ENCODE measurements around the gene AP2B1. TPM values are rescaled to one million over a fixed set of nuclear protein-coding genes. Genes with fewer than 3 reads are reported as not detected.

Gene AP2B1
- total and polyA plus RNA-seq, 2 experiments from 2014 or later: 76.1 to 87.0 TPM

GRCh38 chr17:35736236-35736635, 149.1 kb downstream of the AP2B1 start:
- no peaks in the 10 kb centered on the region for H4K20me1 ChIP-seq (ENCODE audit: insufficient read depth, poor library complexity, severe bottlenecking)
- no peak for DNase-seq (ENCODE audit: low spot score)
- TF ChIP-seq EZH2phosphoT487 (IDR thresholded peaks at IDR 0.05; ENCODE audit: low read depth, severe bottlenecking, unreplicated experiment): no peak
- TF ChIP-seq EZH2 (IDR thresholded peaks at IDR 0.05; ENCODE audit: borderline replicate concordance): no peak
- no peak for TF ChIP-seq CTCF (IDR thresholded peaks at IDR 0.05; ENCODE audit: poor library complexity)
- H3K9me2 ChIP-seq (replicated peaks; ENCODE audit: insufficient read depth): no peaks in the 10 kb centered on the region
- no peaks in the 10 kb centered on the region for H3K36me3 ChIP-seq (replicated peaks; ENCODE audit: insufficient read depth, low read depth)
- no peak overlapping the region for H3K4me2 ChIP-seq
- H3K27ac ChIP-seq: no peak overlapping the region
- peaks cover 15% of the 10 kb centered on the region for H3K27me3 ChIP-seq
- H3K9me3 ChIP-seq (ENCODE audit: low read depth): no peaks in the 10 kb centered on the region
- no peak overlapping the region for H3K4me3 ChIP-seq
- H3K4me1 ChIP-seq (ENCODE audit: insufficient read depth): peaks cover 1% of the 10 kb centered on the region
- H3K79me2 ChIP-seq: no peaks in the 10 kb centered on the region
- H2AFZ ChIP-seq: no peak overlapping the region
- WGBS (ENCODE audit: low lambda C conversion rate, missing lambda C conversion rate): 95% methylated on average over 5 of the region's 5 CpGs

DNA sequence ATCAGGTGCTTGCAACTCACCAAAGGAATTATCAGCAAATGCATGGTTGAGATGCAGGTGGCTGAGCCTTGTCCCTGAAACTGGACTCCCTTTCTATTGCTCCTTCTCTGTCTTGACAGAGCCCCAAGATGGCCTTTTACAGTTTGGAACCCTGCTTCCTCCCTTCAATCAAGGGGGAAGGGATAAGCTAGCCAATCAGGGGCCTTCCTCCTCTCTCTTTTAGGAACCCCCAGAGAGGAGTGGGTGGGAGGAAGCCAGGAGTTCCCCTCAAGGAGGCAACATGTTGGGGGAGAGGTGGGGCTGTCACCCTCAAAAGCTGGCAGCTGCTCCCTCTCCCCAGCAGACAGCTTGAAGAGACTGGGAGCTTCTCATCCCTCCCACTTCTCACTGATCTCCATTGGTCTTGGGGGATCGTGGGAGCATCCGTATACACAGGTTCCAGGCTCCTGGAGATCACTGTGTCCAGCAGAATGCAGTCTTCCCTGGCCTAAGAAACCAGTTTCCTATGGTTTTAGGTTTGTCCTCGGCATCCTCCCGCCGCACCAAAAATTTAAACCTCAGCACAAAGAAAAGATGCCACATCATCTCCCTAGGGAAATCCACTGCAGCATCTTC, 151.5 kb downstream of the AP2B1 start:
- no peak overlapping the region for H2AFZ ChIP-seq
- H3K9me3 ChIP-seq (ENCODE audit: low read depth): no peaks in the 10 kb centered on the region
- WGBS (ENCODE audit: low lambda C conversion rate, missing lambda C conversion rate): 83% methylated on average over 5 of the region's 5 CpGs
- H3K9me2 ChIP-seq (replicated peaks; ENCODE audit: insufficient read depth): no peaks in the 10 kb centered on the region
- H3K27ac ChIP-seq: no peak overlapping the region
- H3K36me3 ChIP-seq (replicated peaks; ENCODE audit: insufficient read depth, low read depth): no peaks in the 10 kb centered on the region
- H3K4me1 ChIP-seq (ENCODE audit: insufficient read depth): no peaks in the 10 kb centered on the region
- DNase-seq (ENCODE audit: low spot score): no peak
- TF ChIP-seq EZH2phosphoT487 (IDR thresholded peaks at IDR 0.05; ENCODE audit: low read depth, severe bottlenecking, unreplicated experiment): no peak
- no peak for TF ChIP-seq EZH2 (IDR thresholded peaks at IDR 0.05; ENCODE audit: borderline replicate concordance)
- TF ChIP-seq CTCF (IDR thresholded peaks at IDR 0.05; ENCODE audit: poor library complexity): no peak
- H3K79me2 ChIP-seq: no peaks in the 10 kb centered on the region
- no peak overlapping the region for H3K4me3 ChIP-seq
- H4K20me1 ChIP-seq (ENCODE audit: insufficient read depth, poor library complexity, severe bottlenecking): no peaks in the 10 kb centered on the region
- H3K27me3 ChIP-seq: peaks cover 32% of the 10 kb centered on the region
- no peak overlapping the region for H3K4me2 ChIP-seq

GRCh38 chr17:35740216-35740615, 153.1 kb downstream of the AP2B1 start:
- WGBS (ENCODE audit: low lambda C conversion rate, missing lambda C conversion rate): 95% methylated on average over 7 of the region's 7 CpGs
- H2AFZ ChIP-seq: no peak overlapping the region
- H3K27ac ChIP-seq: no peak overlapping the region
- TF ChIP-seq EZH2phosphoT487 (IDR thresholded peaks at IDR 0.05; ENCODE audit: low read depth, severe bottlenecking, unreplicated experiment): no peak
- H3K27me3 ChIP-seq: peaks cover 32% of the 10 kb centered on the region
- no peak overlapping the region for H3K4me3 ChIP-seq
- H3K79me2 ChIP-seq: no peaks in the 10 kb centered on the region
- no peaks in the 10 kb centered on the region for H3K9me3 ChIP-seq (ENCODE audit: low read depth)
- DNase-seq (ENCODE audit: low spot score): no peak
- no peaks in the 10 kb centered on the region for H3K9me2 ChIP-seq (replicated peaks; ENCODE audit: insufficient read depth)
- H3K4me2 ChIP-seq: no peak overlapping the region
- H3K4me1 ChIP-seq (ENCODE audit: insufficient read depth): no peaks in the 10 kb centered on the region
- no peaks in the 10 kb centered on the region for H3K36me3 ChIP-seq (replicated peaks; ENCODE audit: insufficient read depth, low read depth)
- no peaks in the 10 kb centered on the region for H4K20me1 ChIP-seq (ENCODE audit: insufficient read depth, poor library complexity, severe bottlenecking)

DNA sequence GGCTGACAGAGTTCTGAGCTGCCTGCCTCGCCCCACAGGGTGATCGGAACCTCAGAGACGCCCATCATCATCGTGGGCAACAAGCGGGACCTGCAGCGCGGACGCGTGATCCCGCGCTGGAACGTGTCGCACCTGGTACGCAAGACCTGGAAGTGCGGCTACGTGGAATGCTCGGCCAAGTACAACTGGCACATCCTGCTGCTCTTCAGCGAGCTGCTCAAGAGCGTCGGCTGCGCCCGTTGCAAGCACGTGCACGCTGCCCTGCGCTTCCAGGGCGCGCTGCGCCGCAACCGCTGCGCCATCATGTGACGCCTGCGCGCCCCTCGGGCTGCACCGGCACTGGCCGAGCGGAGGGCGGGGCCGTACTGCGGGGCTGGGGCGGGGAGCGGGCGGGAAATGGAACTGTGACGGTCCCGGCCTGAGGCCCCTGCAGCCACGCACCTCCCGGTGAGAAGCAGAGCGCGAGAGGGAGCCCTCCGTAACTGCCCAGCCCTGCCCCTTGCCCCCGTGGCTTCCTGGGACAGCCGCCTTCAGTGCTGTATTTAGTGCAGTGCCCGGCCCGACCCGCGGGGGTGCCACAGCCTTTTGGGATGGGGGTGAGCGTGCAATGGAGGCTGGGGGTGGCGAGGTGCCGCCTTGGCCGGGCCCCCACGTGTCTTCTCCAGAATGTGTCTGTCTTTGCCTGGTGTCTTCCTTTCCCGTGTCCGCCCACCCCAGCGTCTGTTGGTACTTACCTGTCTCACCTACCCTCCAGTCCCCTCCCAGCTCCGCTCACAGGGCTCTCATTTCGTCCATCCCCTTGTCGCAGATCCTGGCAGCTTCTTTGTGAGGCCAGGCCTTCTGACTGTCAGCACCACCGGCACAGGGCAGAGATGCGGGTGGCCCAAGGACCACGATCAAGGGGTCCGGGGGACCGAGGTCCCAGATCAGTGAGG, 154.1 kb downstream of the AP2B1 start:
- TF ChIP-seq EZH2 (IDR thresholded peaks at IDR 0.05; ENCODE audit: borderline replicate concordance): peak; percentile 28
- TF ChIP-seq CTCF (IDR thresholded peaks at IDR 0.05; ENCODE audit: poor library complexity): no peak
- Histone ChIP-seq H3K79me2 (no peaks in the 10 kb centered on the region), H3K4me1 (ENCODE audit: insufficient read depth) (no peaks in the 10 kb centered on the region), H3K4me3 (no peak overlapping the region), H4K20me1 (ENCODE audit: insufficient read depth, poor library complexity, severe bottlenecking) (no peaks in the 10 kb centered on the region), H3K27me3 (peaks cover 32% of the 10 kb centered on the region), H3K9me3 (ENCODE audit: low read depth) (no peaks in the 10 kb centered on the region), H3K9me2 (replicated peaks; ENCODE audit: insufficient read depth) (no peaks in the 10 kb centered on the region), H3K27ac (no peak overlapping the region), H2AFZ (no peak overlapping the region), H3K36me3 (replicated peaks; ENCODE audit: insufficient read depth, low read depth) (no peaks in the 10 kb centered on the region), H3K4me2 (peak overlapping the region; percentile 69)
- 48% methylated on average over 42 of the region's 73 CpGs for WGBS (ENCODE audit: low lambda C conversion rate, missing lambda C conversion rate)
- DNase-seq (ENCODE audit: low spot score): no peak
